ENCODE data around the gene IZUMO3.
"Not testable (repeated sequence)": the region's sequence is repeated elsewhere in the genome, so short reads cannot be mapped to it uniquely, and the experiment has no call there.

IZUMO3 gene

GRCh38 chr9:24545847-24546522 is at the start of gene IZUMO3:
TSS of gene IZUMO3 (minus strand) at chr9:24545897. CDS start at chr9:24545649, 248 bp downstream.
- no peak for DNase-seq (ENCODE audit: low spot score)

- no peak for DNase-seq (ENCODE audit: low spot score)
Observed at GRCh38 chr9:24594234-24594850, 48.6 kb upstream of the IZUMO3 start.

GRCh38 chr9:24590432-24590831 is 44.7 kb upstream of the IZUMO3 start:
- no peak for DNase-seq (ENCODE audit: low spot score)

GRCh38 chr9:24587883-24588282 is 42.2 kb upstream of the IZUMO3 start:
- no peak for DNase-seq (ENCODE audit: low spot score)

GRCh38 chr9:24582146-24583126 is 36.7 kb upstream of the IZUMO3 start:
- no peak for DNase-seq (ENCODE audit: low spot score)

- DNase-seq (ENCODE audit: low spot score): not testable (repeated sequence)
Observed at GRCh38 chr9:24580005-24580404, 34.3 kb upstream of the IZUMO3 start.

GRCh38 chr9:24572406-24572805 is 26.7 kb upstream of the IZUMO3 start:
- DNase-seq (ENCODE audit: low spot score): no peak

GRCh38 chr9:24561957-24562356 is 16.3 kb upstream of the IZUMO3 start:
- no peak for DNase-seq (ENCODE audit: low spot score)

- no peak for DNase-seq (ENCODE audit: low spot score)
Observed at GRCh38 chr9:24553183-24553552, 7.5 kb upstream of the IZUMO3 start.

GRCh38 chr9:24552526-24553182 is 7.0 kb upstream of the IZUMO3 start:
- no peak for DNase-seq (ENCODE audit: low spot score)

GRCh38 chr9:24545285-24545684 is 412 bp downstream of the IZUMO3 start:
- no peak for DNase-seq (ENCODE audit: low spot score)

- no peak for DNase-seq (ENCODE audit: low spot score)
Observed at GRCh38 chr9:24518545-24518944, 27.2 kb downstream of the IZUMO3 start.

- no peak for DNase-seq (ENCODE audit: low spot score)
Observed at GRCh38 chr9:24516463-24516862, 29.2 kb downstream of the IZUMO3 start.

- DNase-seq (ENCODE audit: low spot score): no peak
Observed at GRCh38 chr9:24509850-24510249, 35.8 kb downstream of the IZUMO3 start.

- no peak for DNase-seq (ENCODE audit: low spot score)
Observed at GRCh38 chr9:24504521-24504920, 41.2 kb downstream of the IZUMO3 start.

GRCh38 chr9:24502206-24502937 is 43.3 kb downstream of the IZUMO3 start:
- DNase-seq (ENCODE audit: low spot score): no peak

- no peak for DNase-seq (ENCODE audit: low spot score)
Observed at GRCh38 chr9:24500761-24501160, 44.9 kb downstream of the IZUMO3 start.

GRCh38 chr9:24498632-24499031 is 47.1 kb downstream of the IZUMO3 start:
- DNase-seq (ENCODE audit: low spot score): no peak

GRCh38 chr9:24497671-24498070 is 48.0 kb downstream of the IZUMO3 start:
- DNase-seq (ENCODE audit: low spot score): no peak
